ENCODE data around the gene MBNL2. TPM values are rescaled to one million over a fixed set of nuclear protein-coding genes. Genes with fewer than 3 reads are reported as not detected.

MBNL2 gene
- total and polyA plus RNA-seq, 7 donors, result 11.8 to 110 (median 84.7) TPM

GRCh38 chr13:97354808-97355207 is 132.7 kb downstream of the MBNL2 start:
- no peak for DNase-seq
- peaks cover 0 to 3% (median 0%) of the 10 kb centered on the region in 4 donors for H3K9me3 ChIP-seq
- no peak overlapping the region for H3K4me3 ChIP-seq
- intact Hi-C loops (cut with DNase I), result loop anchor here (5.0 kb wide), 2 partner anchors 77 to 328 kb away; partner anchors contain the start of gene RAP2A
- H3K4me1 ChIP-seq, result peaks cover 0 to 52% (median 38%) of the 10 kb centered on the region in 4 donors
- no peaks in the 10 kb centered on the region for H3K27me3 ChIP-seq
- H3K27ac ChIP-seq, result peak overlapping the region in 2 of 4 donors; percentile 28 to 56
- H3K36me3 ChIP-seq, result peaks cover 0 to 60% (median 11%) of the 10 kb centered on the region in 4 donors
- WGBS, 2 donors, result 91 to 95% methylated on average over 5 of the region's 5 CpGs
- TF ChIP-seq EP300 (IDR thresholded peaks at IDR 0.05) (no peak), POLR2A (IDR thresholded peaks at IDR 0.05) (no peak), CTCF (IDR thresholded peaks at IDR 0.05) (no peak), POLR2AphosphoS5 (IDR thresholded peaks at IDR 0.05) (no peak)

GRCh38 chr13:97356592-97356991 is 134.5 kb downstream of the MBNL2 start:
- WGBS, 2 donors, result 95% methylated on average over 8 of the region's 8 CpGs
- Histone ChIP-seq H3K4me3 (no peak overlapping the region), H3K4me1 (peaks cover 0 to 50% (median 36%) of the 10 kb centered on the region in 4 donors), H3K36me3 (peaks cover 0 to 55% (median 5%) of the 10 kb centered on the region in 4 donors), H3K27me3 (no peaks in the 10 kb centered on the region), H3K27ac (peak overlapping the region in 1 of 4 donors; percentile 28), H3K9me3 (no peaks in the 10 kb centered on the region)
- intact Hi-C loops (cut with DNase I), result loop anchor here (5.0 kb wide), 2 partner anchors 76 to 329 kb away; partner anchors contain the start of gene RAP2A
- TF ChIP-seq CTCF (IDR thresholded peaks at IDR 0.05) (no peak), POLR2A (IDR thresholded peaks at IDR 0.05) (no peak), POLR2AphosphoS5 (IDR thresholded peaks at IDR 0.05) (no peak), EP300 (IDR thresholded peaks at IDR 0.05) (no peak)
- no peak for DNase-seq

- 42 to 49% methylated on average over 8 of the region's 8 CpGs for WGBS, 2 donors
- H3K9me3 ChIP-seq, result no peaks in the 10 kb centered on the region
- DNase-seq, result peak; percentile 84
- TF ChIP-seq CTCF (IDR thresholded peaks at IDR 0.05) (peak; percentile 78 to 93 (median 89)), POLR2AphosphoS5 (IDR thresholded peaks at IDR 0.05) (peak in 3 of 4 donors; percentile 46 to 68 (median 65)), POLR2A (IDR thresholded peaks at IDR 0.05) (no peak), EP300 (IDR thresholded peaks at IDR 0.05) (peak in 1 of 4 donors; percentile 22)
- peak overlapping the region; percentile 20 to 73 (median 51) for H3K27ac ChIP-seq
- H3K27me3 ChIP-seq, result no peaks in the 10 kb centered on the region
- peaks cover 0 to 54% (median 3%) of the 10 kb centered on the region in 4 donors for H3K36me3 ChIP-seq
- peaks cover 0 to 50% (median 22%) of the 10 kb centered on the region in 4 donors for H3K4me1 ChIP-seq
- no peak overlapping the region for H3K4me3 ChIP-seq
- intact Hi-C loops (cut with DNase I), result loop anchor here (1.0 to 5.0 kb wide), 3 partner anchors 73 to 332 kb away; partner anchors contain the start of gene RAP2A
Measured at GRCh38 chr13:97359181-97360057, 137.3 kb downstream of the MBNL2 start.

- peaks cover 0 to 40% (median 15%) of the 10 kb centered on the region in 4 donors for H3K4me1 ChIP-seq
- H3K36me3 ChIP-seq, result peaks cover 0 to 60% (median 3%) of the 10 kb centered on the region in 4 donors
- 78 to 83% methylated on average over 4 of the region's 4 CpGs for WGBS, 2 donors
- intact Hi-C loops (cut with DNase I), result no loop called here
- no peak for DNase-seq
- no peaks in the 10 kb centered on the region for H3K27me3 ChIP-seq
- no peaks in the 10 kb centered on the region for H3K9me3 ChIP-seq
- no peak for TF ChIP-seq POLR2AphosphoS5 (IDR thresholded peaks at IDR 0.05)
- TF ChIP-seq CTCF (IDR thresholded peaks at IDR 0.05), result no peak
- no peak for TF ChIP-seq POLR2A (IDR thresholded peaks at IDR 0.05)
- no peak for TF ChIP-seq EP300 (IDR thresholded peaks at IDR 0.05)
- H3K27ac ChIP-seq, result peak overlapping the region in 1 of 4 donors; percentile 73
- no peak overlapping the region for H3K4me3 ChIP-seq
Measured at GRCh38 chr13:97360610-97361009, 138.5 kb downstream of the MBNL2 start.
